Measurements from ENCODE around the gene ZSCAN9. TPM values are rescaled to one million over a fixed set of nuclear protein-coding genes. Genes with fewer than 3 reads are reported as not detected.
A peak's percentile ranks its signal among the peaks of the same experiment; 100 is the strongest.

ZSCAN9 gene
- total and polyA plus RNA-seq, 9 of the 15 experiments (the other 6 are each of a cell fraction or from before 2014, with no cell fraction given) = 18.8 to 48.9 (median 28.7) TPM

DNA sequence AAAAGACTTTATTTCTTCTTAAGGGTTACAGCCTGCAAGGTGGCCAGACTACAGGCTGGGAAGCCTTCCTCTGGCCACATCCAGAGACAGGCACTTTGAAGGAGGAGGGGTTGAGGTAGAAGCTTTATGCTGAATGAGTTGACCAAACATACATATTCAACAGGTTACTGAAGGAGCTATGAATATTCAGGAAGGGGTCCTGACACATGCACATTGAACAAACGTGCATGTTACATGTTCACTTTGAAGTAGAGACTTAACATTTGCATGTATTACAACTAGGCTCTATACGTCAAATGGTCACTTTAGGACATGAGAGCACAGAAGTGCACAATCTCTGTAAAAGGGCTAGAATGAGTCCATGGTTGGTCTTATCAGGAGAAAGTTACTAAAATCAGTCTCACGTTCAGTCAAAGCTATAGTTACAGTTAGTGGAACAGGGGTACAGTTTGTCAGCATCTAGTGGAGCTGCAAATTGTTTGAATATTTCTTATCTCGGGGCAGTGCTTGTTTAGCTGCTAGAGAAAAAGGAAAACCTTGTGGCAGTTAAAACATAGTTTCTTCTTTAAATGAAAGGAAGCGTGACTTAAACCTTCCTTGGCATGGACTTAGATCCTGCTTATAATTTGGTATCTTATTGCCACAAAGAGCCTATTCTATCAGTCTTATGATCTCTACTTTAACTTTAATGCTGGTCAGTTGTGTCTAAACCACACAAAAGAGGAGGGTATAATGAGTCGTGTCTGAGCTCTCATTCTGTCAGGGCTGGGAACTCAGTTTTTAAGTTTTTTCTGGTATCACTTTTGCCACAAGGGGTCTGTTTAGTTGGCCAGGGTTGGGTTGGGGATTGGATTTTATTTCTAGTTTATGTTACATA lies 4.6 kb upstream of the ZSCAN9 start (continued):
- TF ChIP-seq, protein P1, sequence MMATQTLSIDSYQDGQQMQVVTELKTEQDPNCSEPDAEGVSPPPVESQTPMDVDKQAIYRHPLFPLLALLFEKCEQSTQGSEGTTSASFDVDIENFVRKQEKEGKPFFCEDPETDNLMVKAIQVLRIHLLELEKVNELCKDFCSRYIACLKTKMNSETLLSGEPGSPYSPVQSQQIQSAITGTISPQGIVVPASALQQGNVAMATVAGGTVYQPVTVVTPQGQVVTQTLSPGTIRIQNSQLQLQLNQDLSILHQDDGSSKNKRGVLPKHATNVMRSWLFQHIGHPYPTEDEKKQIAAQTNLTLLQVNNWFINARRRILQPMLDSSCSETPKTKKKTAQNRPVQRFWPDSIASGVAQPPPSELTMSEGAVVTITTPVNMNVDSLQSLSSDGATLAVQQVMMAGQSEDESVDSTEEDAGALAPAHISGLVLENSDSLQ (IDR thresholded peaks at IDR 0.05) = peak; percentile 66
- TF ChIP-seq ZNF644 (tag; IDR thresholded peaks at IDR 0.05; ENCODE audit: low read depth) (no peak), ZNF146 (CRISPR knock-in tag; IDR thresholded peaks at IDR 0.05; ENCODE audit: unreplicated experiment) (no peak), SMAD4 (CRISPR knock-in tag; conservative IDR thresholded peaks at IDR 0.05) (no peak), BRD9 (IDR thresholded peaks at IDR 0.05; ENCODE audit: low read depth, partially characterized antibody) (no peak), MED1 (CRISPR knock-in tag; IDR thresholded peaks at IDR 0.05; ENCODE audit: borderline replicate concordance) (no peak), MCM3 (IDR thresholded peaks at IDR 0.05) (no peak), ZNF232 (CRISPR knock-in tag; IDR thresholded peaks at IDR 0.05) (no peak), E2F3 (CRISPR knock-in tag; IDR thresholded peaks at IDR 0.05) (no peak), TCF7 (IDR thresholded peaks at IDR 0.05; ENCODE audit: borderline replicate concordance) (peak; percentile 86; the same call in 1 of the 2 replicates), SREBF1 (IDR thresholded peaks at IDR 0.05; ENCODE audit: borderline replicate concordance, low read depth, low read length) (no peak), ATF1 (CRISPR knock-in tag; IDR thresholded peaks at IDR 0.05) (no peak), ATF1 (tag; IDR thresholded peaks at IDR 0.05) (0 out of 2 replicates have a peak, but pooled peaks have one; percentile 29), ZNF133 (CRISPR knock-in tag; IDR thresholded peaks at IDR 0.05) (no peak), DDX20 (tag; IDR thresholded peaks at IDR 0.05; ENCODE audit: low read depth) (no peak), RBBP5 (IDR thresholded peaks at IDR 0.05; ENCODE audit: borderline replicate concordance, insufficient read depth, low read length, poor library complexity, severe bottlenecking) (peak; percentile 29), ETV5 (CRISPR knock-in tag; IDR thresholded peaks at IDR 0.05; ENCODE audit: low read depth) (no peak), EZH2 (IDR thresholded peaks at IDR 0.05; ENCODE audit: borderline replicate concordance, low read depth, low read length) (no peak), ZNF3 (CRISPR knock-in tag; IDR thresholded peaks at IDR 0.05) (no peak), GATA2 (CRISPR knock-in tag; IDR thresholded peaks at IDR 0.05) (peak; percentile 45; the same call in 1 of the 2 replicates), GATAD2A (IDR thresholded peaks at IDR 0.05) (peak; percentile 18; the same call in 1 of the 2 replicates), FOS (IDR thresholded peaks at IDR 0.05; ENCODE audit: extremely low read depth, insufficient read length) (no peak)
- TF ChIP-seq, protein P2, sequence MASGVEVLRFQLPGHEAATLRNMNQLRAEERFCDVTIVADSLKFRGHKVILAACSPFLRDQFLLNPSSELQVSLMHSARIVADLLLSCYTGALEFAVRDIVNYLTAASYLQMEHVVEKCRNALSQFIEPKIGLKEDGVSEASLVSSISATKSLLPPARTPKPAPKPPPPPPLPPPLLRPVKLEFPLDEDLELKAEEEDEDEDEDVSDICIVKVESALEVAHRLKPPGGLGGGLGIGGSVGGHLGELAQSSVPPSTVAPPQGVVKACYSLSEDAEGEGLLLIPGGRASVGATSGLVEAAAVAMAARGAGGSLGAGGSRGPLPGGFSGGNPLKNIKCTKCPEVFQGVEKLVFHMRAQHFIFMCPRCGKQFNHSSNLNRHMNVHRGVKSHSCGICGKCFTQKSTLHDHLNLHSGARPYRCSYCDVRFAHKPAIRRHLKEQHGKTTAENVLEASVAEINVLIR (CRISPR knock-in tag; IDR thresholded peaks at IDR 0.05) = 0 out of 2 replicates have a peak, but pooled peaks have one; percentile 19
- TF ChIP-seq, protein P3, sequence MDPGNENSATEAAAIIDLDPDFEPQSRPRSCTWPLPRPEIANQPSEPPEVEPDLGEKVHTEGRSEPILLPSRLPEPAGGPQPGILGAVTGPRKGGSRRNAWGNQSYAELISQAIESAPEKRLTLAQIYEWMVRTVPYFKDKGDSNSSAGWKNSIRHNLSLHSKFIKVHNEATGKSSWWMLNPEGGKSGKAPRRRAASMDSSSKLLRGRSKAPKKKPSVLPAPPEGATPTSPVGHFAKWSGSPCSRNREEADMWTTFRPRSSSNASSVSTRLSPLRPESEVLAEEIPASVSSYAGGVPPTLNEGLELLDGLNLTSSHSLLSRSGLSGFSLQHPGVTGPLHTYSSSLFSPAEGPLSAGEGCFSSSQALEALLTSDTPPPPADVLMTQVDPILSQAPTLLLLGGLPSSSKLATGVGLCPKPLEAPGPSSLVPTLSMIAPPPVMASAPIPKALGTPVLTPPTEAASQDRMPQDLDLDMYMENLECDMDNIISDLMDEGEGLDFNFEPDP (CRISPR knock-in tag; IDR thresholded peaks at IDR 0.05) = peak; percentile 85; the same call in 1 of the 2 replicates
- TF ChIP-seq, protein P4, sequence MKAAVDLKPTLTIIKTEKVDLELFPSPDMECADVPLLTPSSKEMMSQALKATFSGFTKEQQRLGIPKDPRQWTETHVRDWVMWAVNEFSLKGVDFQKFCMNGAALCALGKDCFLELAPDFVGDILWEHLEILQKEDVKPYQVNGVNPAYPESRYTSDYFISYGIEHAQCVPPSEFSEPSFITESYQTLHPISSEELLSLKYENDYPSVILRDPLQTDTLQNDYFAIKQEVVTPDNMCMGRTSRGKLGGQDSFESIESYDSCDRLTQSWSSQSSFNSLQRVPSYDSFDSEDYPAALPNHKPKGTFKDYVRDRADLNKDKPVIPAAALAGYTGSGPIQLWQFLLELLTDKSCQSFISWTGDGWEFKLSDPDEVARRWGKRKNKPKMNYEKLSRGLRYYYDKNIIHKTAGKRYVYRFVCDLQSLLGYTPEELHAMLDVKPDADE (conservative IDR thresholded peaks at IDR 0.05; ENCODE audit: control insufficient read depth, low read depth, low read length) = no peak; the same call in 1 of the 2 replicates

Measured in K562 (cell line).